Measurements from ENCODE around the gene HNRNPC. TPM values are rescaled to one million over a fixed set of nuclear protein-coding genes. Genes with fewer than 3 reads are reported as not detected.

The HNRNPC gene
- total and polyA plus RNA-seq, 9 of the 15 experiments (the other 6 are each of a cell fraction or from before 2014, with no cell fraction given) = 679 to 1,557 (median 1,191) TPM

DNA sequence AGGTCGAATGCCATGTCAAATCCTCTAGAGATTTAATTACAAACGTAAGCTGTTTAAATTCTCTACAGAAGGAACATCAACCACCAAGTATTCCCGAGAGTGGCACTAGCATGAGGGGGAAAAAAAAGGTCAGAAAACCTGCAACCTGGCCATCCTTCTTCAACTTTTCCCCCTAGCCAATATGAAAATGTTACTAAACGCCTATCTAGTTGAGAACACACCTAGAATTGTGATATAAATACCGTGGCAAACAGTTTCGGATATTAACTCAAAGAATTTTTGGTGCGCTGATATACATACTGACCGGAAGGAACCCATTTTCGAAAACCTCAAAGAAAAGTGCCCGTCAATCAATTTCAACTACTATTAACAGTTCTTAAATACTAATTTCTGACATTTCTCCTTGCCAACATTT lies 1.8 kb downstream of the HNRNPC start:
- H3K9ac ChIP-seq (ENCODE audit: insufficient read depth in 1 of 2, low read depth in 2 of 2, low read length in 2 of 2) = peak overlapping the region; percentile 80 to 98; a peak in 3 of 4 replicates
- in situ Hi-C loops (cut with MboI) = no loop called here
- POLR2A ChIA-PET = interaction anchor here (0.5 to 6.0 kb wide), 7 partner anchors 8 to 81 kb away, joined by 3 to 58 read pairs (median 5); no protein-coding TSS in a partner anchor
- no peaks in the 10 kb centered on the region for H3K27me3 ChIP-seq (ENCODE audit: control insufficient read depth in 2 of 2, insufficient read depth in 2 of 2, low read length in 2 of 2)
- H3K4me1 ChIP-seq (replicated peaks in 1 of 2; ENCODE audit: control insufficient read depth in 2 of 2, insufficient read depth in 2 of 2, low read length in 2 of 2) = peaks cover 16 to 24% of the 10 kb centered on the region in 2 experiments
- H3K9me3 ChIP-seq (replicated peaks; ENCODE audit: control insufficient read depth, insufficient read depth, low read depth, low read length) = no peaks in the 10 kb centered on the region
- H3K9me1 ChIP-seq (ENCODE audit: control insufficient read depth, insufficient read depth, low read length) = no peaks in the 10 kb centered on the region
- ATAC-seq = no peak
- 2% methylated on average over 10 of the region's 10 CpGs for WGBS (ENCODE audit: insufficient coverage, low coverage, missing lambda C conversion rate)
- H2AFZ ChIP-seq (ENCODE audit: low read depth, low read length) = no peak overlapping the region
- no TSS peak for BruUV-seq (replicated peaks)
- H3K4me3 ChIP-seq = peak overlapping the region; percentile 71
- peaks cover 71% of the 10 kb centered on the region for H3K79me2 ChIP-seq (ENCODE audit: control insufficient read depth, insufficient read depth, low read length)
- CTCF ChIA-PET (ENCODE audit: low intra/inter-chr PET ratio) = no interaction called here
- H3K36me3 ChIP-seq (ENCODE audit: control insufficient read depth, insufficient read depth, low read length) = peaks cover 59% of the 10 kb centered on the region
- peak overlapping the region; percentile 94 for H3K4me2 ChIP-seq (ENCODE audit: insufficient read depth, low read length)
- peaks cover 53% of the 10 kb centered on the region for H4K20me1 ChIP-seq (replicated peaks; ENCODE audit: control insufficient read depth, insufficient read depth, low read length)
- peak; percentile 32; the same call in 1 of the 2 replicates for TF ChIP-seq ETV1 (tag; conservative IDR thresholded peaks at IDR 0.05; ENCODE audit: low read depth)
- 0 out of 2 replicates have a peak, but pooled peaks have one; percentile 1 for TF ChIP-seq POLR2G (IDR thresholded peaks at IDR 0.05; ENCODE audit: low read depth, low read length)
- TF ChIP-seq SMARCE1 (IDR thresholded peaks at IDR 0.05) = no peak
- 0 out of 2 replicates have a peak, but pooled peaks have one; percentile 20 for TF ChIP-seq POLR2A (conservative IDR thresholded peaks at IDR 0.05)
- TF ChIP-seq CHCHD3 (CRISPR knock-in tag; IDR thresholded peaks at IDR 0.05) = no peak
- TF ChIP-seq, protein P1, sequence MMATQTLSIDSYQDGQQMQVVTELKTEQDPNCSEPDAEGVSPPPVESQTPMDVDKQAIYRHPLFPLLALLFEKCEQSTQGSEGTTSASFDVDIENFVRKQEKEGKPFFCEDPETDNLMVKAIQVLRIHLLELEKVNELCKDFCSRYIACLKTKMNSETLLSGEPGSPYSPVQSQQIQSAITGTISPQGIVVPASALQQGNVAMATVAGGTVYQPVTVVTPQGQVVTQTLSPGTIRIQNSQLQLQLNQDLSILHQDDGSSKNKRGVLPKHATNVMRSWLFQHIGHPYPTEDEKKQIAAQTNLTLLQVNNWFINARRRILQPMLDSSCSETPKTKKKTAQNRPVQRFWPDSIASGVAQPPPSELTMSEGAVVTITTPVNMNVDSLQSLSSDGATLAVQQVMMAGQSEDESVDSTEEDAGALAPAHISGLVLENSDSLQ (IDR thresholded peaks at IDR 0.05) = peak; percentile 89
- TF ChIP-seq ZBTB1 (CRISPR knock-in tag; IDR thresholded peaks at IDR 0.05; ENCODE audit: borderline replicate concordance, low read depth) = no peak
- no peak for TF ChIP-seq ZNF12 (CRISPR knock-in tag; IDR thresholded peaks at IDR 0.05)
- TF ChIP-seq GABPA (tag; conservative IDR thresholded peaks at IDR 0.05; ENCODE audit: low read depth) = 0 out of 2 replicates have a peak, but pooled peaks have one; percentile 8
- no peak for TF ChIP-seq L3MBTL2 (IDR thresholded peaks at IDR 0.05)
- TF ChIP-seq, protein P2, sequence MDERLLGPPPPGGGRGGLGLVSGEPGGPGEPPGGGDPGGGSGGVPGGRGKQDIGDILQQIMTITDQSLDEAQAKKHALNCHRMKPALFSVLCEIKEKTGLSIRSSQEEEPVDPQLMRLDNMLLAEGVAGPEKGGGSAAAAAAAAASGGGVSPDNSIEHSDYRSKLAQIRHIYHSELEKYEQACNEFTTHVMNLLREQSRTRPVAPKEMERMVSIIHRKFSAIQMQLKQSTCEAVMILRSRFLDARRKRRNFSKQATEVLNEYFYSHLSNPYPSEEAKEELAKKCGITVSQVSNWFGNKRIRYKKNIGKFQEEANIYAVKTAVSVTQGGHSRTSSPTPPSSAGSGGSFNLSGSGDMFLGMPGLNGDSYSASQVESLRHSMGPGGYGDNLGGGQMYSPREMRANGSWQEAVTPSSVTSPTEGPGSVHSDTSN (CRISPR knock-in tag; IDR thresholded peaks at IDR 0.05; ENCODE audit: low read depth) = no peak
- TF ChIP-seq, protein P2 (tag; conservative IDR thresholded peaks at IDR 0.05; ENCODE audit: low read depth) = 0 out of 2 replicates have a peak, but pooled peaks have one; percentile 17
- no peak for TF ChIP-seq MBD2 (IDR thresholded peaks at IDR 0.05; ENCODE audit: borderline replicate concordance, low read depth)
- TF ChIP-seq RBFOX2 (IDR thresholded peaks at IDR 0.05; ENCODE audit: low read depth, low read length) = peak; percentile 66
- TF ChIP-seq CHD1 (IDR thresholded peaks at IDR 0.05; ENCODE audit: low read length) = peak; percentile 50
- TF ChIP-seq, protein P3, sequence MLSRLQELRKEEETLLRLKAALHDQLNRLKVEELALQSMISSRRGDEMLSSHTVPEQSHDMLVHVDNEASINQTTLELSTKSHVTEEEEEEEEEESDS (CRISPR knock-in tag; IDR thresholded peaks at IDR 0.05) = no peak
- TF ChIP-seq, protein P4, sequence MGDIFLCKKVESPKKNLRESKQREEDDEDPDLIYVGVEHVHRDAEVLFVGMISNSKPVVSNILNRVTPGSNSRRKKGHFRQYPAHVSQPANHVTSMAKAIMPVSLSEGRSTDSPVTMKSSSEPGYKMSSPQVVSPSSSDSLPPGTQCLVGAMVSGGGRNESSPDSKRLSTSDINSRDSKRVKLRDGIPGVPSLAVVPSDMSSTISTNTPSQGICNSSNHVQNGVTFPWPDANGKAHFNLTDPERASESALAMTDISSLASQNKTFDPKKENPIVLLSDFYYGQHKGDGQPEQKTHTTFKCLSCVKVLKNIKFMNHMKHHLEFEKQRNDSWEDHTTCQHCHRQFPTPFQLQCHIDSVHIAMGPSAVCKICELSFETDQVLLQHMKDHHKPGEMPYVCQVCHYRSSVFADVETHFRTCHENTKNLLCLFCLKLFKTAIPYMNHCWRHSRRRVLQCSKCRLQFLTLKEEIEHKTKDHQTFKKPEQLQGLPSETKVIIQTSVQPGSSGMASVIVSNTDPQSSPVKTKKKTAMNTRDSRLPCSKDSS (IDR thresholded peaks at IDR 0.05; ENCODE audit: low read depth, partially characterized antibody) = no peak
- no peak for FAIRE-seq
- H3K27ac ChIP-seq (ENCODE audit: extremely low read depth, low read depth, low read length) = peak overlapping the region; percentile 96
- intact Hi-C loops (cut with micrococcal nuclease) = loop anchor here (5.0 to 10.0 kb wide), 3 partner anchors 40 to 115 kb away; partner anchors contain the start of gene SUPT16H
- DNase-seq (ENCODE audit: extremely low read depth in 1 of 4, low spot score in 3 of 4) = no peak
